Measurements from ENCODE around the gene MYLK4.
A peak's percentile ranks its signal among the peaks of the same experiment; 100 is the strongest.

The MYLK4 gene

DNA sequence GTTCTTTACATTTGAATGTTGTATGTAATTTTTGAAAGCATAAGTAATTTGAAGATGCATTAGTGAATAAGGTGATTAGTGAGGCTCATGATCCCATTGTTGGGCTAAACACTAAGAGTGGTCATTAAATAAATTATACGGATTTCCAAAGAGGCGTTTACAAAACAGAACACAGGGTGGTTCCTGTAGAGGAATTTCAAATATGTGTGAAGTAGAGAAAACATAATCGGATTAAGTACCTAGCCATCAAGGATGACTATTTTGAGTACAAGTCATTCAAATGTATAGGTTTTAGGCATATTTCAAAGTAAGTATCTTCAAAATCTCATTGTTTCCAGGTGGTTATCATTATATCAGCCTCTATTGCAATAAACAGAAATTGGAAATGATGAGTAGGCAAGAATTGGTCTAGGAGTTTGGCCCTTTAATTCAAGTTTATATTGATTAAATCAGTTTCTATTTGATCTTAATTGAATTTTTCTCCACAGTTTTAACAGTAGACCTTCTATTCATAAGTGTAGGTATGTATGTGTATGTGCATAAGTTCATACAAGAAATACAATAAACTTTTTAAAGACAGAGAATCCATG lies 94.8 kb downstream of the MYLK4 start:
- DNase-seq: no peak

- DNase-seq: no peak
Measured at GRCh38 chr6:2653369-2654032, 97.2 kb downstream of the MYLK4 start.

DNA sequence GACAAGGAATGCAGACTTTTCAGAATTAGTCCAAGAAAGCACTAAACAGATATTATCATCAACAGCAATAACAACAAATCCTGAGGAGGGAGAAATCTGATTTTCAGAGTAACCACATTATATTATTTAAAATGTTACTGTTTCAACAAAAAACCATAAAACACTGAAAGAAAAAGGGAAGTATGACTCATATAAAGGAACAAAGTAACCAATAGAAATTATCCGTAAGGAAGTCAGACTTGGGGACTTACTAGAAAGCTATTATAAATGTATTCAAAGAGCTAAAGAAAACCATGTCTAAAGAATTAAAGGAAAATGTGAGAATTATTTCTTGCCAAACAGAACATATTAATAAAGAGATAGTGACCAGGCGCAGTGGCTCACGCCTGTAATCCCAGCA lies 98.1 kb downstream of the MYLK4 start:
- no peak for DNase-seq

DNA sequence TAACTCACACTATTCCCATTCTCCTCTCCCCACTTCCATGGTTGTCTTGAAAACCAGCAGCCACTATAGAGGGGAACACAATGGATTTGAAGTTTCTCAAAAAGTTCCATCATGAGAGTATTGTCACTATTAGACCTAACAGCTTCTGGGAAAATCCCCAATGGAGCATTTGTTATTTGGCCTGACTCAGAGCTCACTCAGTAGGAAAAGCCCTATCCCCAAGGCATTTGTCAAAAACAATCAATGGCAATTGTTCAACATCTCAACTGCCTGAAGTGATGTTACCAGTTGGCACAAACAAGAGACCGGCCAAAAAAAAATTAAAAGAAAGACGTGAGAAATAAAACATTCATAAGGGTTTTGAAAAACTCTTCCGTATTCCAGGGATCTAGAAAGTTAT lies 98.8 kb downstream of the MYLK4 start:
- no peak for DNase-seq

- no peak for DNase-seq
Measured at GRCh38 chr6:2651536-2651935, 99.2 kb downstream of the MYLK4 start.

GRCh38 chr6:2646346-2646745 lies 104.4 kb downstream of the MYLK4 start:
- no peak for DNase-seq

DNA sequence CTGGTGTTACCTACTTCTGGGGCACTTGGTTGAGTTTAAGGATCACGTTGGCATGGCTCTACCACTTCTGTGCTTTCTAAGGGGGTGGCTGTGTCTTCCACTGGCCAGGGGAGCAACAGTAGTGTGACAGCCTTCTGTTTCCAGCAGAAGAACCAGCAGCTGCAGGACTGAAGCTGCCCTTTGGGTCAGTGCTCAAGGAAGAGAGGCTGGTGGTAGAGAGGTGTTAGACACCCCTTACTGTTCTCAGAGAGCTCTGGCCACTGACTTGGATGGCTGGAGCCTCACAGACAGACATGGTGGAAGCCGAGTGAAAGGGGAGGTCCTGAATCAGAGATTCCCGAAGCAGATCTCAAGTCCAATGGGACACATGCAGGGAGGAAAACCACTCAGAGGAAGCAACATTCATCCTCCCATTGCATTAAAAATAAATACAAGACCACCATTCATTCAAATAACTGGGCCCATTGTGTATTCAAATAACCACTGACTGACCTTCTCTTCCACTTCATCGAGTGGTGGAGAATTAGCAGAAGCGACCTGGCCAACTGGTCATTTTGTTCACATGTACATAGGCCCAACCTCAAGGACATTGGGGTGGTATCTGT lies 106.7 kb downstream of the MYLK4 start:
- DNase-seq: no peak

DNA sequence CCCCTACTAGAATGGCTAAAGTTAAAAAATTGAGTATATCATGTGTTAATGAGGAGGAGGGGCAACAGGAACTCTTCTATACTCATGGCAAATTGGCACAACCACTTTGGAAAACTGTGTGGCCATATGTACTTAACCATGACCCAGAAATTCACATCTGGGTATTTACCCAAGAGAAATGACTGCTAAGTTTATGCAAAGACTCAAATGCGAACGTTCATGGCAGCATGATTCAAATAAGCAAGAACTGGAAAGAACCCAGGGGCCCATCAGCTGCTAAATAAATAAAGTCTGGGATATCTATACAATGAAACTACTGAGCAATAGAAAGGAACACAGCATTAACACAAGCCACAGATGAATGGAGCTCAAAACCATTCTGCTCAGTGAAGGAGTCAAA lies 107.6 kb downstream of the MYLK4 start:
- no peak for DNase-seq

- no peak for DNase-seq
Measured at GRCh38 chr6:2641044-2641725, 109.5 kb downstream of the MYLK4 start.

- no peak for DNase-seq
Measured at GRCh38 chr6:2640551-2640950, 110.2 kb downstream of the MYLK4 start.

GRCh38 chr6:2639896-2640295 lies 110.8 kb downstream of the MYLK4 start:
- DNase-seq: no peak

DNA sequence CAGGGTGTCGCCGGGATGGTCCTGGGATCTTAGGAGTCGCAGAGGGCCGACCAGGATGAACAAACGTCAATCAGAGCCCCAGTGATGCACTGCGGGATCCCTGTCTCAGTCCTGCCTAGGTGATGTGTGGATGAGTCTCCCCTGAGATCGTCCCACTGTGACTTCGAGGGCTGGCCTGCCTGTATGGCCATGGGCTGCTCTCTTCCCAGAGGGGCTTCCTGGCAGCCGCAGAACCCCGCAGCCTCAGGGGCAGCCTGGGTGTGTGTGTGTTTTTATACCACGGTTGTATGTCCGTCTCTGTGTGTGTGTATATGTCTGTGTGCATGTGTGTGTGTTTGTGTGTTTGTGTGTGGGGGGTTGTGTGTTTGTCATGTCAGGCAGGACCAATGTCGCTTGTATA lies 111.6 kb downstream of the MYLK4 start:
- no peak for DNase-seq

DNA sequence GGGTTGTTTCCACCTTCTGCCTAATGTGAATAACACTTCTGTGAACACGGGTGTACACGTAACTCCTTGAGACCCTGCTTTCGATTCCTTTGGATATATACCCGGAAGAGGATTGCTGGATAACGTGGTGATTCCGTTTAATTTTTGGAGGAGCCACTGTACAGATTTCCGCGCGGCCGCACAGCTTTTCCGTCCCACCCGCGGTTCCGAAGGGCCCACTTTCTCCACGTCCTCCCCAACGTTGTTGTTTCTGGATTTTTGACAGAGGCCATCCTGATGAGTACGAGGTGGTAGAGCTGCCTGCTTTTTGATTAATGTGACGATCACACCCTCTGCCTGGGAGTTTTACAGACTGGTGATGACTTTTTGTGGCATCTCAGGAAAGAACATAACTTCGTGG lies 114.0 kb downstream of the MYLK4 start:
- DNase-seq: no peak

GRCh38 chr6:2635911-2636310 lies 114.8 kb downstream of the MYLK4 start:
- DNase-seq: no peak

- DNase-seq: peak; percentile 70
Measured at GRCh38 chr6:2634139-2634964, 116.4 kb downstream of the MYLK4 start.

- DNase-seq: no peak
Measured at GRCh38 chr6:2633736-2634135, 117.0 kb downstream of the MYLK4 start.

- no peak for DNase-seq
Measured at GRCh38 chr6:2632976-2633584, 117.6 kb downstream of the MYLK4 start.

GRCh38 chr6:2632368-2632767 lies 118.4 kb downstream of the MYLK4 start:
- DNase-seq: no peak

GRCh38 chr6:2630891-2631571 lies 119.7 kb downstream of the MYLK4 start:
- DNase-seq: no peak

- no peak for DNase-seq
Measured at GRCh38 chr6:2630359-2630758, 120.4 kb downstream of the MYLK4 start.

DNA sequence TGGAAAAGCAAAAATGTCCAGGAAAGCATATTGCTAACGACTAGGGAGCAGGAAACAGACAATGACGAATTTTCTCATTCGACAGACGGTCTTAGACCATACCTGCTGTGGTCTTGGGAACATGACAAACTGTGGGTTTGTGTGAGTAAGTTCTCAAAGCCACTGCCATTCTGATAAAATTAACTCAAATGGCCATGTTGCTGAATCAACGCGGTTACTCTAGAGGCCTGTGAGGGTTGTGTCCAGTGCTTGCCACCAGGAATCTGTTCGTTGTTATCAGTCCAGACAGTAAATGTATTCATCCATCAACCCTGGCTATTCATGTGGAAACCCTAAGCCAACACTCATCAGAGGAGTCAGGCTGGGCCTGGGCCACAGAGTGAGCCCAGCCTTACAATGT lies 124.3 kb downstream of the MYLK4 start:
- DNase-seq: no peak

DNA sequence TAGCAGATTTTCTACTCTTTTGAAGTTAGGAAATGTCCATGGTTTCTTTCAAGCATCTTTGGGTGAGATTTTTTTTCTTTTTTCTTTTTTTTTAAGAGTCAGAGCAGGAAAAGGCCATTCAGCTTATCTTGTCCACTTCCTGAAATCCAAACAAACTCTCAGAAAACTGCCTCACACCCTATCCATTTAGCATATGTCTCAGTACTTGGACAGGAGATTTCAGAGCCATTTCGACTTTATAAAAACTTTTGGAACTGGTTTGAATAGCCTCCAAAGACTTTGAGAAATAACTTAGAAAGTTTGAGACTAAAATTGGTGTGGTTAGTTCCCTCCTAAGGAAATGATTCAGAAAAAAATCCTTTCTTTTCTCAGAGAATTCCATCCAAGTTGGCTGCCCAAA lies 125.1 kb downstream of the MYLK4 start:
- no peak for DNase-seq

All from DMS 273 treated with DMSO at 0.1 percent for 48 hours (cell line).